GM23338 (cell line): Measurements from ENCODE around the gene HIVEP3. TPM values are rescaled to one million over a fixed set of nuclear protein-coding genes. Genes with fewer than 3 reads are reported as not detected.

Source experiments
- ATAC-seq: fragments of 200-7000 bp; cut with Tn5 transposase; 3 replicates; pipeline ENCODE4 v1.9.1; 2020
- DNase-seq: peaks from one replicate; pipeline ENCODE4 v3.0.0-alpha.2; 2015; ENCODE audit warnings: low spot score
- H2AFZ ChIP-seq: fragments of 200-600 bp; sonication (generic); 2 replicates; pipeline ENCODE4 v1.8.0; 2016; ENCODE audit warnings: antibody characterized with exemption, mild to moderate bottlenecking, moderate library complexity
- H3F3A ChIP-seq: fragments of 200-600 bp; sonication (generic); replicated peaks from 2 replicates; pipeline ENCODE4 v1.8.0; 2017; ENCODE audit warnings: antibody characterized with exemption, mixed run types, low read depth
- H3K27ac ChIP-seq: fragments of 200-600 bp; sonication (generic); 2 replicates; pipeline ENCODE4 v1.6.1; 2016; ENCODE audit warnings: low read depth
- H3K27me3 ChIP-seq: fragments of 200-600 bp; sonication (generic); 2 replicates; pipeline ENCODE4 v1.8.0; 2016; ENCODE audit warnings: mild to moderate bottlenecking, mixed run types, moderate library complexity; ENCODE audit not compliant: insufficient read depth
- H3K36me3 ChIP-seq: fragments of 200-600 bp; sonication (generic); 2 replicates; pipeline ENCODE4 v1.8.0; 2016; ENCODE audit warnings: mild to moderate bottlenecking; ENCODE audit not compliant: insufficient read depth
- H3K4me1 ChIP-seq: fragments of 200-600 bp; sonication (generic); 2 replicates; pipeline ENCODE4 v1.8.0; 2016; ENCODE audit warnings: mild to moderate bottlenecking, moderate library complexity; ENCODE audit not compliant: insufficient read depth
- H3K4me2 ChIP-seq: fragments of 200-600 bp; sonication (generic); 2 replicates; pipeline ENCODE4 v1.7.1; 2017; ENCODE audit warnings: mixed run types
- H3K4me3 ChIP-seq: fragments of 200-600 bp; sonication (generic); 2 replicates; pipeline ENCODE4 v1.6.1; 2016; ENCODE audit warnings: mixed run types
- H3K79me2 ChIP-seq: fragments of 200-600 bp; sonication (generic); replicated peaks from 2 replicates; pipeline ENCODE4 v1.8.0; 2017; ENCODE audit warnings: mild to moderate bottlenecking; ENCODE audit not compliant: insufficient read depth
- H3K9me2 ChIP-seq: fragments of 200-600 bp; sonication (generic); 2 replicates; pipeline ENCODE4 v1.8.0; 2017; ENCODE audit not compliant: insufficient read depth
- H4K20me1 ChIP-seq: fragments of 200-600 bp; sonication (generic); replicated peaks from 2 replicates; pipeline ENCODE4 v1.8.0; 2017; ENCODE audit warnings: mild to moderate bottlenecking; ENCODE audit not compliant: insufficient read depth
- H3K27ac Mint-ChIP-seq: 2 replicates; pipeline ENCODE4 v1.8.0; 2020; ENCODE audit warnings: inconsistent platforms, mild to moderate bottlenecking, moderate library complexity, mixed read lengths
- H3K27me3 Mint-ChIP-seq: 3 replicates; pipeline ENCODE4 v1.8.0; 2022; ENCODE audit warnings: low read depth, mild to moderate bottlenecking, moderate library complexity, mixed read lengths, inconsistent platforms; ENCODE audit not compliant: insufficient read depth, poor library complexity
- H3K36me3 Mint-ChIP-seq: 3 replicates; pipeline ENCODE4 v1.8.0; 2021; ENCODE audit warnings: low read depth, mild to moderate bottlenecking, inconsistent platforms, moderate library complexity, mixed read lengths
- H3K4me1 Mint-ChIP-seq: 3 replicates; pipeline ENCODE4 v1.8.0; 2020; ENCODE audit warnings: mild to moderate bottlenecking, inconsistent platforms, mixed read lengths
- H3K4me3 Mint-ChIP-seq: 3 replicates; pipeline ENCODE4 v1.8.0; 2021; ENCODE audit warnings: moderate library complexity, mild to moderate bottlenecking, inconsistent platforms, mixed read lengths
- H3K9me3 Mint-ChIP-seq: 3 replicates; pipeline ENCODE4 v1.8.0; 2020; ENCODE audit warnings: moderate library complexity, mild to moderate bottlenecking, inconsistent platforms, mixed read lengths
- CREB1 ChIP-seq: fragments of 250-450 bp; sonication (Bioruptor Pico); IDR thresholded peaks from 2 replicates; pipeline ENCODE4 v1.5.0; 2020; ENCODE audit warnings: low read depth, mild to moderate bottlenecking, moderate library complexity
- EZH2 ChIP-seq: fragments of 200-600 bp; sonication (generic); IDR thresholded peaks from one replicate; pipeline ENCODE4 v1.8.0; 2017; ENCODE audit warnings: antibody characterized with exemption, mild to moderate bottlenecking, low read depth; ENCODE audit not compliant: unreplicated experiment
- EZH2phosphoT487 ChIP-seq: fragments of 200-600 bp; sonication (generic); IDR thresholded peaks from one replicate; pipeline ENCODE4 v1.8.1; 2018; ENCODE audit warnings: antibody characterized with exemption; ENCODE audit not compliant: unreplicated experiment
- NANOG ChIP-seq: IDR thresholded peaks from 2 replicates; pipeline ENCODE4 v1.6.1; 2016; ENCODE audit warnings: antibody characterized with exemption, borderline replicate concordance
- STAT1 ChIP-seq: IDR thresholded peaks from one replicate; pipeline ENCODE4 v1.6.1; 2016; ENCODE audit warnings: antibody characterized with exemption; ENCODE audit not compliant: unreplicated experiment
- ZNF114 ChIP-seq: fragments of 250-450 bp; sonication (Bioruptor Pico); IDR thresholded peaks from 2 replicates; pipeline ENCODE4 v1.5.0; 2020; ENCODE audit warnings: mild to moderate bottlenecking, moderate library complexity
- ZNF331 ChIP-seq: fragments of 250-450 bp; sonication (Bioruptor Pico); IDR thresholded peaks from 2 replicates; pipeline ENCODE4 v1.5.0; 2020; ENCODE audit warnings: low read depth, mild to moderate bottlenecking, moderate library complexity
- polyA plus RNA-seq: library from polyadenylated mRNA; unstranded; fragments of >200 nt; fragmentation: Nextera tagmentation; extraction: Ambion mirVana; gene quantifications from 2 replicates; pipeline ENCODE4 v1.2.1, GENCODE V29; 2016
- total RNA-seq: library from RNA; depleted of rRNA; stranded (reverse); fragments of >200 nt; shearing (Covaris generic); gene quantifications from 2 replicates; pipeline ENCODE4 v1.2.3, GENCODE V29; 2014
- TF ChIP-seq, protein P1 (sequence below), 2 experiments: fragments of 200-600 bp in 1 of 2; sonication (generic) in 1 of 2; conservative IDR thresholded peaks; 2 replicates each; pipeline versions ENCODE4 v1.5.1 to v1.6.1; 2016 to 2017; ENCODE audit warnings: antibody characterized with exemption in 2 of 2, low read depth in 2 of 2, mild to moderate bottlenecking in 2 of 2, moderate library complexity in 1 of 2
- TF ChIP-seq, protein P2 (sequence below): IDR thresholded peaks from one replicate; pipeline ENCODE4 v1.6.1; 2018; ENCODE audit warnings: antibody characterized with exemption; ENCODE audit not compliant: unreplicated experiment
- TF ChIP-seq, protein P3 (sequence below): fragments of 250-450 bp; sonication (Bioruptor Pico); IDR thresholded peaks from 2 replicates; pipeline ENCODE4 v1.5.0; 2020; ENCODE audit warnings: mild to moderate bottlenecking, moderate library complexity

The HIVEP3 gene
- total and polyA plus RNA-seq, 2 experiments from 2014 or later: 0.14 to 0.24 TPM

DNA sequence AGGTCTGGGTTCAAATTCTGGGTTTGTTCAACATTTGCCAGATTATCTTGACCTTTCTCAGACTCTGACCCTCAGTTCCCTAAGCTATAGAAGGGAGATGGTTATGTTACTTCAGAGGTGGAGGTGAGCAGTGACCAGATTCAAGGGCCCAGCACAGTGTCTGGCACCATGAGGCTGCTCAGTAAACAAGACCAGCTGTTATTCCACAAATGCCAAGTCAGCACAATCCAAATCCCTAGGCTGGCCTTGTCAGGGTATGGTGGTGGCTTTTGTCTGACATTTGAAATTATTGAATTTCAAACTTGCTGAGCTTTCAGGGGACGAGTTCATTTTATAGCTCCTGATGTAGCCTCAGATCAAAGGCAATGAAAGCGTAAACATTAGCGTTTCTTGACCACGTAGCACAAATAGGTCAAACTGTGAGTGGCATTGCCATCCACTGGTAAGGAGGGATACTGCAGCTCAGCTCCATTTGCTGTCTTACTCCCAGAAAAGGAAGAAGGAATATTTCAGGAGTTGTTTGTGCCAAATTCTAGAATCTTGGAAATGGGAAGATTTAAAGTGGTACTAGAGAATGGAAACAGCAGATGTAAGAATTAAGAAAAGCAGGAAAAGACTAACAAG, 339.9 kb downstream of the HIVEP3 start:
- no peak for TF ChIP-seq ZNF331 (CRISPR knock-in tag)
- no peak for TF ChIP-seq EZH2phosphoT487
- TF ChIP-seq NANOG: no peak
- no peak for TF ChIP-seq ZNF114
- no peak for TF ChIP-seq EZH2
- TF ChIP-seq, protein P1, sequence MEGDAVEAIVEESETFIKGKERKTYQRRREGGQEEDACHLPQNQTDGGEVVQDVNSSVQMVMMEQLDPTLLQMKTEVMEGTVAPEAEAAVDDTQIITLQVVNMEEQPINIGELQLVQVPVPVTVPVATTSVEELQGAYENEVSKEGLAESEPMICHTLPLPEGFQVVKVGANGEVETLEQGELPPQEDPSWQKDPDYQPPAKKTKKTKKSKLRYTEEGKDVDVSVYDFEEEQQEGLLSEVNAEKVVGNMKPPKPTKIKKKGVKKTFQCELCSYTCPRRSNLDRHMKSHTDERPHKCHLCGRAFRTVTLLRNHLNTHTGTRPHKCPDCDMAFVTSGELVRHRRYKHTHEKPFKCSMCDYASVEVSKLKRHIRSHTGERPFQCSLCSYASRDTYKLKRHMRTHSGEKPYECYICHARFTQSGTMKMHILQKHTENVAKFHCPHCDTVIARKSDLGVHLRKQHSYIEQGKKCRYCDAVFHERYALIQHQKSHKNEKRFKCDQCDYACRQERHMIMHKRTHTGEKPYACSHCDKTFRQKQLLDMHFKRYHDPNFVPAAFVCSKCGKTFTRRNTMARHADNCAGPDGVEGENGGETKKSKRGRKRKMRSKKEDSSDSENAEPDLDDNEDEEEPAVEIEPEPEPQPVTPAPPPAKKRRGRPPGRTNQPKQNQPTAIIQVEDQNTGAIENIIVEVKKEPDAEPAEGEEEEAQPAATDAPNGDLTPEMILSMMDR (conservative IDR thresholded peaks at IDR 0.05; ENCODE audit: low read depth in 2 of 2): peak; percentile 68 to 72
- TF ChIP-seq, protein P2, sequence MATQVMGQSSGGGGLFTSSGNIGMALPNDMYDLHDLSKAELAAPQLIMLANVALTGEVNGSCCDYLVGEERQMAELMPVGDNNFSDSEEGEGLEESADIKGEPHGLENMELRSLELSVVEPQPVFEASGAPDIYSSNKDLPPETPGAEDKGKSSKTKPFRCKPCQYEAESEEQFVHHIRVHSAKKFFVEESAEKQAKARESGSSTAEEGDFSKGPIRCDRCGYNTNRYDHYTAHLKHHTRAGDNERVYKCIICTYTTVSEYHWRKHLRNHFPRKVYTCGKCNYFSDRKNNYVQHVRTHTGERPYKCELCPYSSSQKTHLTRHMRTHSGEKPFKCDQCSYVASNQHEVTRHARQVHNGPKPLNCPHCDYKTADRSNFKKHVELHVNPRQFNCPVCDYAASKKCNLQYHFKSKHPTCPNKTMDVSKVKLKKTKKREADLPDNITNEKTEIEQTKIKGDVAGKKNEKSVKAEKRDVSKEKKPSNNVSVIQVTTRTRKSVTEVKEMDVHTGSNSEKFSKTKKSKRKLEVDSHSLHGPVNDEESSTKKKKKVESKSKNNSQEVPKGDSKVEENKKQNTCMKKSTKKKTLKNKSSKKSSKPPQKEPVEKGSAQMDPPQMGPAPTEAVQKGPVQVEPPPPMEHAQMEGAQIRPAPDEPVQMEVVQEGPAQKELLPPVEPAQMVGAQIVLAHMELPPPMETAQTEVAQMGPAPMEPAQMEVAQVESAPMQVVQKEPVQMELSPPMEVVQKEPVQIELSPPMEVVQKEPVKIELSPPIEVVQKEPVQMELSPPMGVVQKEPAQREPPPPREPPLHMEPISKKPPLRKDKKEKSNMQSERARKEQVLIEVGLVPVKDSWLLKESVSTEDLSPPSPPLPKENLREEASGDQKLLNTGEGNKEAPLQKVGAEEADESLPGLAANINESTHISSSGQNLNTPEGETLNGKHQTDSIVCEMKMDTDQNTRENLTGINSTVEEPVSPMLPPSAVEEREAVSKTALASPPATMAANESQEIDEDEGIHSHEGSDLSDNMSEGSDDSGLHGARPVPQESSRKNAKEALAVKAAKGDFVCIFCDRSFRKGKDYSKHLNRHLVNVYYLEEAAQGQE: no peak
- Mint-ChIP-seq H3K4me3 (no peak overlapping the region), H3K27ac (no peak overlapping the region), H3K27me3 (peaks cover 11% of the 10 kb centered on the region), H3K36me3 (no peaks in the 10 kb centered on the region), H3K4me1 (no peaks in the 10 kb centered on the region; the same call in 2 of the 3 replicates), H3K9me3 (no peaks in the 10 kb centered on the region; the same call in 1 of the 3 replicates)
- H3F3A ChIP-seq: no peaks in the 10 kb centered on the region
- no peaks in the 10 kb centered on the region for H4K20me1 ChIP-seq
- H3K9me2 ChIP-seq: no peaks in the 10 kb centered on the region
- H3K4me3 ChIP-seq: no peak overlapping the region
- no peak overlapping the region for H3K4me2 ChIP-seq
- H3K36me3 ChIP-seq: no peaks in the 10 kb centered on the region
- H2AFZ ChIP-seq: no peak overlapping the region
- peak; percentile 65 for DNase-seq
- no peak overlapping the region for H3K27ac ChIP-seq
- H3K4me1 ChIP-seq: no peaks in the 10 kb centered on the region
- peak; percentile 59 for ATAC-seq
- H3K79me2 ChIP-seq: no peaks in the 10 kb centered on the region
- H3K27me3 ChIP-seq: no peaks in the 10 kb centered on the region

DNA sequence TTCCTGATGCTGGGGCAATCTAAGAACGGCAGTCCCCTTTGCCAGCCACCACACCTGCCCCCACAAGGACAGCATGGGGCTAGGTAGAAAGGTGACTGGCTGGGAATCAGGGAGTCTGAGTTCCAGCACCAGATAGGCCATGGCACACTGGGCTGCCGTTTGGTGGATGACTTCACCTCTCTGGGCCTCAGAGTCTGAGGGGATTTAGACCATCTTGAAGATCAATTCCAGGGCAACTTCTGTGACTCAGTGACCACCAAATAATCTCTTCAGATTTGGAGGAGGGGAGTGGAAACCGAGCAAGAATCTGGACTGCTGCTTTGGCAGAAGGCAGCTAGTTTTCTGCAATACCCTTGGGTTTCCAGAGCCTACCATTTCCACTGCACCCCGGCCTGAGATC, 342.1 kb downstream of the HIVEP3 start:
- ATAC-seq (no peak), DNase-seq (no peak)
- Mint-ChIP-seq H3K27me3 (peaks cover 5% of the 10 kb centered on the region), H3K27ac (no peak overlapping the region), H3K36me3 (no peaks in the 10 kb centered on the region), H3K4me1 (no peaks in the 10 kb centered on the region; the same call in 2 of the 3 replicates), H3K9me3 (no peaks in the 10 kb centered on the region; the same call in 1 of the 3 replicates), H3K4me3 (no peak overlapping the region)
- Histone ChIP-seq H3K27me3 (no peaks in the 10 kb centered on the region), H3K27ac (no peak overlapping the region), H3K79me2 (no peaks in the 10 kb centered on the region), H3K4me1 (no peaks in the 10 kb centered on the region), H3K4me3 (no peak overlapping the region), H3K36me3 (no peaks in the 10 kb centered on the region), H3F3A (no peaks in the 10 kb centered on the region), H3K4me2 (no peak overlapping the region), H3K9me2 (no peaks in the 10 kb centered on the region), H4K20me1 (no peaks in the 10 kb centered on the region), H2AFZ (no peak overlapping the region)
- TF ChIP-seq STAT1 (no peak), CREB1 (CRISPR knock-in tag) (no peak)
- TF ChIP-seq, protein P3, sequence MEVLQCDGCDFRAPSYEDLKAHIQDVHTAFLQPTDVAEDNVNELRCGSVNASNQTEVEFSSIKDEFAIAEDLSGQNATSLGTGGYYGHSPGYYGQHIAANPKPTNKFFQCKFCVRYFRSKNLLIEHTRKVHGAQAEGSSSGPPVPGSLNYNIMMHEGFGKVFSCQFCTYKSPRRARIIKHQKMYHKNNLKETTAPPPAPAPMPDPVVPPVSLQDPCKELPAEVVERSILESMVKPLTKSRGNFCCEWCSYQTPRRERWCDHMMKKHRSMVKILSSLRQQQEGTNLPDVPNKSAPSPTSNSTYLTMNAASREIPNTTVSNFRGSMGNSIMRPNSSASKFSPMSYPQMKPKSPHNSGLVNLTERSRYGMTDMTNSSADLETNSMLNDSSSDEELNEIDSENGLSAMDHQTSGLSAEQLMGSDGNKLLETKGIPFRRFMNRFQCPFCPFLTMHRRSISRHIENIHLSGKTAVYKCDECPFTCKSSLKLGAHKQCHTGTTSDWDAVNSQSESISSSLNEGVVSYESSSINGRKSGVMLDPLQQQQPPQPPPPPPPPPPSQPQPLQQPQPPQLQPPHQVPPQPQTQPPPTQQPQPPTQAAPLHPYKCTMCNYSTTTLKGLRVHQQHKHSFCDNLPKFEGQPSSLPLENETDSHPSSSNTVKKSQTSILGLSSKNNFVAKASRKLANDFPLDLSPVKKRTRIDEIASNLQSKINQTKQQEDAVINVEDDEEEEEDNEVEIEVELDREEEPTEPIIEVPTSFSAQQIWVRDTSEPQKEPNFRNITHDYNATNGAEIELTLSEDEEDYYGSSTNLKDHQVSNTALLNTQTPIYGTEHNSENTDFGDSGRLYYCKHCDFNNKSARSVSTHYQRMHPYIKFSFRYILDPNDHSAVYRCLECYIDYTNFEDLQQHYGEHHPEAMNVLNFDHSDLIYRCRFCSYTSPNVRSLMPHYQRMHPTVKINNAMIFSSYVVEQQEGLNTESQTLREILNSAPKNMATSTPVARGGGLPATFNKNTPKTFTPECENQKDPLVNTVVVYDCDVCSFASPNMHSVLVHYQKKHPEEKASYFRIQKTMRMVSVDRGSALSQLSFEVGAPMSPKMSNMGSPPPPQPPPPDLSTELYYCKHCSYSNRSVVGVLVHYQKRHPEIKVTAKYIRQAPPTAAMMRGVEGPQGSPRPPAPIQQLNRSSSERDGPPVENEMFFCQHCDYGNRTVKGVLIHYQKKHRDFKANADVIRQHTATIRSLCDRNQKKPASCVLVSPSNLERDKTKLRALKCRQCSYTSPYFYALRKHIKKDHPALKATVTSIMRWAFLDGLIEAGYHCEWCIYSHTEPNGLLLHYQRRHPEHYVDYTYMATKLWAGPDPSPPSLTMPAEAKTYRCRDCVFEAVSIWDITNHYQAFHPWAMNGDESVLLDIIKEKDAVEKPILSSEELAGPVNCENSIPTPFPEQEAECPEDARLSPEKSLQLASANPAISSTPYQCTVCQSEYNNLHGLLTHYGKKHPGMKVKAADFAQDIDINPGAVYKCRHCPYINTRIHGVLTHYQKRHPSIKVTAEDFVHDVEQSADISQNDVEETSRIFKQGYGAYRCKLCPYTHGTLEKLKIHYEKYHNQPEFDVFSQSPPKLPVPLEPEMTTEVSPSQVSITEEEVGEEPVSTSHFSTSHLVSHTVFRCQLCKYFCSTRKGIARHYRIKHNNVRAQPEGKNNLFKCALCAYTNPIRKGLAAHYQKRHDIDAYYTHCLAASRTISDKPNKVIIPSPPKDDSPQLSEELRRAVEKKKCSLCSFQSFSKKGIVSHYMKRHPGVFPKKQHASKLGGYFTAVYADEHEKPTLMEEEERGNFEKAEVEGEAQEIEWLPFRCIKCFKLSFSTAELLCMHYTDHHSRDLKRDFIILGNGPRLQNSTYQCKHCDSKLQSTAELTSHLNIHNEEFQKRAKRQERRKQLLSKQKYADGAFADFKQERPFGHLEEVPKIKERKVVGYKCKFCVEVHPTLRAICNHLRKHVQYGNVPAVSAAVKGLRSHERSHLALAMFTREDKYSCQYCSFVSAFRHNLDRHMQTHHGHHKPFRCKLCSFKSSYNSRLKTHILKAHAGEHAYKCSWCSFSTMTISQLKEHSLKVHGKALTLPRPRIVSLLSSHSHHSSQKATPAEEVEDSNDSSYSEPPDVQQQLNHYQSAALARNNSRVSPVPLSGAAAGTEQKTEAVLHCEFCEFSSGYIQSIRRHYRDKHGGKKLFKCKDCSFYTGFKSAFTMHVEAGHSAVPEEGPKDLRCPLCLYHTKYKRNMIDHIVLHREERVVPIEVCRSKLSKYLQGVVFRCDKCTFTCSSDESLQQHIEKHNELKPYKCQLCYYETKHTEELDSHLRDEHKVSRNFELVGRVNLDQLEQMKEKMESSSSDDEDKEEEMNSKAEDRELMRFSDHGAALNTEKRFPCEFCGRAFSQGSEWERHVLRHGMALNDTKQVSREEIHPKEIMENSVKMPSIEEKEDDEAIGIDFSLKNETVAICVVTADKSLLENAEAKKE: no peak
